ENCODE data around the gene IQGAP1. TPM values are rescaled to one million over a fixed set of nuclear protein-coding genes. Genes with fewer than 3 reads are reported as not detected.
A peak's percentile ranks its signal among the peaks of the same experiment; 100 is the strongest.

IQGAP1 gene
- total and polyA plus RNA-seq, 9 of the 15 experiments (the other 6 are each of a cell fraction or from before 2014, with no cell fraction given): 37.6 to 143 (median 77.7) TPM

- no TSS peak for BruUV-seq (replicated peaks)
- intact Hi-C loops (cut with micrococcal nuclease): no loop called here
Measured at GRCh38 chr15:90529011-90529370, 140.9 kb downstream of the IQGAP1 start.

More at GRCh38 chr15:90529011-90529370, 140.9 kb downstream of the IQGAP1 start:
- CTCF ChIA-PET (ENCODE audit: low intra/inter-chr PET ratio): no interaction called here
- peak overlapping the region; percentile 86; the same call in 1 of the 3 replicates for H3K27ac ChIP-seq (ENCODE audit: extremely low read depth, low read depth, low read length)
- H2AFZ ChIP-seq (ENCODE audit: low read depth, low read length): peak overlapping the region; percentile 98
- H3K9me1 ChIP-seq (ENCODE audit: control insufficient read depth, insufficient read depth, low read length): no peaks in the 10 kb centered on the region
- no peak for FAIRE-seq
- no peak for TF ChIP-seq FOXJ2 (tag; IDR thresholded peaks at IDR 0.05)
- TF ChIP-seq HNRNPLL (IDR thresholded peaks at IDR 0.05; ENCODE audit: low read depth, low read length, poor library complexity, severe bottlenecking): peak; percentile 13
- no peak for TF ChIP-seq NONO (IDR thresholded peaks at IDR 0.05; ENCODE audit: low read depth in 2 of 2, low read length in 1 of 2)
- TF ChIP-seq GABPB1 (CRISPR knock-in tag; IDR thresholded peaks at IDR 0.05): peak; percentile 5; the same call in 1 of the 2 replicates
- TF ChIP-seq TFAP4 (CRISPR knock-in tag; IDR thresholded peaks at IDR 0.05; ENCODE audit: borderline replicate concordance): 0 out of 2 replicates have a peak, but pooled peaks have one; percentile 36
- peak overlapping the region; percentile 70 for H3K4me2 ChIP-seq (ENCODE audit: insufficient read depth, low read length)
- DNase-seq (ENCODE audit: extremely low read depth in 1 of 4, low spot score in 3 of 4): no peak
- no peaks in the 10 kb centered on the region for H3K9me3 ChIP-seq (replicated peaks; ENCODE audit: control insufficient read depth, insufficient read depth, low read depth, low read length)
- no peaks in the 10 kb centered on the region for H3K27me3 ChIP-seq (ENCODE audit: control insufficient read depth in 2 of 2, insufficient read depth in 2 of 2, low read length in 2 of 2)
- H3K79me2 ChIP-seq (ENCODE audit: control insufficient read depth, insufficient read depth, low read length): peaks cover 36% of the 10 kb centered on the region
- no peak for ATAC-seq
- H3K4me3 ChIP-seq: peak overlapping the region; percentile 65; the same call in 1 of the 2 replicates
- H3K4me1 ChIP-seq (replicated peaks in 1 of 2; ENCODE audit: control insufficient read depth in 2 of 2, insufficient read depth in 2 of 2, low read length in 2 of 2): peaks cover under 1 to 25% of the 10 kb centered on the region in 2 experiments; a peak in 3 of 5 replicates
- 81% methylated on average over 13 of the region's 15 CpGs for WGBS (ENCODE audit: insufficient coverage, low coverage, missing lambda C conversion rate)
- H3K9ac ChIP-seq (ENCODE audit: insufficient read depth in 1 of 2, low read depth in 2 of 2, low read length in 2 of 2): peak overlapping the region; percentile 73 to 98; a peak in 3 of 4 replicates
- H4K20me1 ChIP-seq (replicated peaks; ENCODE audit: control insufficient read depth, insufficient read depth, low read length): peaks cover 10% of the 10 kb centered on the region; the same call in 1 of the 2 replicates
- no peaks in the 10 kb centered on the region for H3K36me3 ChIP-seq (ENCODE audit: control insufficient read depth, insufficient read depth, low read length)
- POLR2A ChIA-PET: interaction anchor here (0.9 to 3.1 kb wide), 3 partner anchors 8 to 28 kb away, joined by 4 to 27 read pairs (median 7); no protein-coding TSS in a partner anchor
- in situ Hi-C loops (cut with MboI): no loop called here
